ENCODE results near the gene SLC1A3. TPM values are rescaled to one million over a fixed set of nuclear protein-coding genes. Genes with fewer than 3 reads are reported as not detected.

SLC1A3 gene
- total RNA-seq, 1 experiment from 2014 or later = 0.03 TPM

- H3K4me3 ChIP-seq = no peak overlapping the region
- no peaks in the 10 kb centered on the region for H3K9me3 ChIP-seq
- no peak for DNase-seq
- H3K36me3 ChIP-seq = no peaks in the 10 kb centered on the region; the same call in 1 of the 2 replicates
- no peaks in the 10 kb centered on the region for H3K27me3 ChIP-seq
These were observed 54.1 kb downstream of the SLC1A3 start for GRCh38 chr5:36660397-36661049.

- H3K9me3 ChIP-seq = no peaks in the 10 kb centered on the region
- DNase-seq = no peak
These were observed 55.2 kb downstream of the SLC1A3 start for GRCh38 chr5:36661456-36662220.

GRCh38 chr5:36662291-36662851 lies 56.0 kb downstream of the SLC1A3 start:
- Histone ChIP-seq H3K27me3 (no peaks in the 10 kb centered on the region), H3K4me3 (no peak overlapping the region), H3K9me3 (no peaks in the 10 kb centered on the region), H3K36me3 (no peaks in the 10 kb centered on the region)
- DNase-seq = no peak

More at GRCh38 chr5:36661456-36662220, 55.2 kb downstream of the SLC1A3 start:
- no peaks in the 10 kb centered on the region for H3K36me3 ChIP-seq
- H3K4me3 ChIP-seq = no peak overlapping the region
- H3K27me3 ChIP-seq = no peaks in the 10 kb centered on the region

- no peaks in the 10 kb centered on the region for H3K27me3 ChIP-seq
- H3K9me3 ChIP-seq = no peaks in the 10 kb centered on the region
- no peak for DNase-seq
- H3K4me3 ChIP-seq = no peak overlapping the region
- no peaks in the 10 kb centered on the region for H3K36me3 ChIP-seq
These were observed 58.4 kb downstream of the SLC1A3 start for GRCh38 chr5:36664766-36665165.

GRCh38 chr5:36665628-36666027 lies 59.2 kb downstream of the SLC1A3 start:
- DNase-seq = no peak
- no peaks in the 10 kb centered on the region for H3K27me3 ChIP-seq
- H3K4me3 ChIP-seq = no peak overlapping the region
- no peaks in the 10 kb centered on the region for H3K9me3 ChIP-seq
- H3K36me3 ChIP-seq = no peaks in the 10 kb centered on the region

GRCh38 chr5:36666274-36666673 lies 59.9 kb downstream of the SLC1A3 start:
- DNase-seq = no peak
- Histone ChIP-seq H3K36me3 (no peaks in the 10 kb centered on the region), H3K27me3 (no peaks in the 10 kb centered on the region), H3K9me3 (no peaks in the 10 kb centered on the region), H3K4me3 (no peak overlapping the region)

GRCh38 chr5:36666986-36667385 lies 60.6 kb downstream of the SLC1A3 start:
- DNase-seq = no peak
- Histone ChIP-seq H3K4me3 (no peak overlapping the region), H3K9me3 (no peaks in the 10 kb centered on the region), H3K27me3 (no peaks in the 10 kb centered on the region), H3K36me3 (no peaks in the 10 kb centered on the region)

- DNase-seq = no peak
- no peaks in the 10 kb centered on the region for H3K27me3 ChIP-seq
- no peaks in the 10 kb centered on the region for H3K36me3 ChIP-seq
- H3K4me3 ChIP-seq = no peak overlapping the region
- H3K9me3 ChIP-seq = no peaks in the 10 kb centered on the region
These were observed 61.4 kb downstream of the SLC1A3 start for GRCh38 chr5:36667824-36668223.

- H3K4me3 ChIP-seq = no peak overlapping the region
- no peaks in the 10 kb centered on the region for H3K36me3 ChIP-seq
- no peaks in the 10 kb centered on the region for H3K27me3 ChIP-seq
- H3K9me3 ChIP-seq = no peaks in the 10 kb centered on the region
- DNase-seq = no peak
These were observed 62.7 kb downstream of the SLC1A3 start for GRCh38 chr5:36669015-36669651.

GRCh38 chr5:36670548-36670947 lies 64.1 kb downstream of the SLC1A3 start:
- no peaks in the 10 kb centered on the region for H3K27me3 ChIP-seq
- no peaks in the 10 kb centered on the region for H3K9me3 ChIP-seq
- DNase-seq = no peak
- H3K4me3 ChIP-seq = no peak overlapping the region
- no peaks in the 10 kb centered on the region for H3K36me3 ChIP-seq

- Histone ChIP-seq H3K9me3 (no peaks in the 10 kb centered on the region), H3K27me3 (no peaks in the 10 kb centered on the region), H3K36me3 (no peaks in the 10 kb centered on the region), H3K4me3 (no peak overlapping the region)
- no peak for DNase-seq
These were observed 68.9 kb downstream of the SLC1A3 start for GRCh38 chr5:36675282-36675681.

- Histone ChIP-seq H3K27me3 (no peaks in the 10 kb centered on the region), H3K4me3 (no peak overlapping the region), H3K36me3 (no peaks in the 10 kb centered on the region), H3K9me3 (no peaks in the 10 kb centered on the region)
- DNase-seq = no peak
These were observed 73.0 kb downstream of the SLC1A3 start for GRCh38 chr5:36679221-36679989.

- H3K4me3 ChIP-seq = no peak overlapping the region
- no peak for DNase-seq
- H3K9me3 ChIP-seq = no peaks in the 10 kb centered on the region
- no peaks in the 10 kb centered on the region for H3K36me3 ChIP-seq
- H3K27me3 ChIP-seq = no peaks in the 10 kb centered on the region
These were observed 73.7 kb downstream of the SLC1A3 start for GRCh38 chr5:36680066-36680465.

GRCh38 chr5:36681711-36682110 lies 75.3 kb downstream of the SLC1A3 start:
- Histone ChIP-seq H3K9me3 (no peaks in the 10 kb centered on the region), H3K4me3 (no peak overlapping the region), H3K27me3 (no peaks in the 10 kb centered on the region), H3K36me3 (no peaks in the 10 kb centered on the region)
- no peak for DNase-seq

- Histone ChIP-seq H3K4me3 (no peak overlapping the region), H3K9me3 (no peaks in the 10 kb centered on the region), H3K27me3 (no peaks in the 10 kb centered on the region), H3K36me3 (no peaks in the 10 kb centered on the region)
- no peak for DNase-seq
These were observed 76.1 kb downstream of the SLC1A3 start for GRCh38 chr5:36682499-36682898.

GRCh38 chr5:36683821-36684434 lies 77.5 kb downstream of the SLC1A3 start:
- Histone ChIP-seq H3K4me3 (no peak overlapping the region), H3K36me3 (no peaks in the 10 kb centered on the region), H3K27me3 (no peaks in the 10 kb centered on the region), H3K9me3 (no peaks in the 10 kb centered on the region)
- DNase-seq = no peak
